AG09309 (cell line): ENCODE results near the gene ESR1.

Experiments used
- DNase-seq: peaks from one replicate; pipeline ENCODE4 v3.0.0-alpha.2; 2010; ENCODE audit warnings: low read depth
- H3K4me3 ChIP-seq: 2 replicates; pipeline ENCODE4 v1.5.1; 2011; ENCODE audit warnings: mild to moderate bottlenecking, low read depth, low read length, moderate library complexity; ENCODE audit not compliant: control insufficient read depth
- CTCF ChIP-seq: IDR thresholded peaks from 2 replicates; pipeline ENCODE4 v1.5.1; 2011; ENCODE audit warnings: mild to moderate bottlenecking, low read depth, low read length, inconsistent platforms; ENCODE audit not compliant: insufficient read depth, control insufficient read depth; ENCODE audit errors: missing control alignments

The ESR1 gene

GRCh38 chr6:152100183-152100618, 292.7 kb downstream of the ESR1 start:
- no peak for DNase-seq
- no peak for TF ChIP-seq CTCF
- no peak overlapping the region for H3K4me3 ChIP-seq

GRCh38 chr6:152107973-152108372, 300.5 kb downstream of the ESR1 start:
- TF ChIP-seq CTCF = no peak

GRCh38 chr6:152110886-152111820, 303.7 kb downstream of the ESR1 start:
- TF ChIP-seq CTCF = no peak
- peak; percentile 66 for DNase-seq
- H3K4me3 ChIP-seq = no peak overlapping the region

More at GRCh38 chr6:152107973-152108372, 300.5 kb downstream of the ESR1 start:
- DNase-seq = no peak
- H3K4me3 ChIP-seq = no peak overlapping the region

GRCh38 chr6:152112491-152113261, 305.2 kb downstream of the ESR1 start:
- H3K4me3 ChIP-seq = no peak overlapping the region
- no peak for TF ChIP-seq CTCF
- DNase-seq = no peak

GRCh38 chr6:152117156-152118133, 310.0 kb downstream of the ESR1 start:
- no peak for DNase-seq
- no peak for TF ChIP-seq CTCF
- no peak overlapping the region for H3K4me3 ChIP-seq

- no peak for DNase-seq
- TF ChIP-seq CTCF = no peak
- no peak overlapping the region for H3K4me3 ChIP-seq
These were observed 310.7 kb downstream of the ESR1 start for GRCh38 chr6:152118224-152118623.
